Activated CD4-positive, alpha-beta T cell treated with anti-CD3 and anti-CD28 coated beads, Interleukin-2, amount 10 ng/mL, durations not matched to agents 7 days and 5 days (primary cell): ENCODE measurements around the gene C21orf58. TPM values are rescaled to one million over a fixed set of nuclear protein-coding genes. Genes with fewer than 3 reads are reported as not detected.

Experiments used
- CTCF ChIA-PET: fragments of 350-600 bp; sonication (Branson Sonifier 250); formaldehyde crosslinking; loops from one replicate; lab custom pipeline; 2021; ENCODE audit warnings: antibody characterized with exemption; lab: Charles Lee
- POLR2A ChIA-PET: fragments of 350-600 bp; sonication (Branson Sonifier 250); formaldehyde crosslinking; loops from one replicate; lab custom pipeline; 2021; ENCODE audit warnings: antibody characterized with exemption; lab: Charles Lee
- DNase-seq: peaks from one replicate; pipeline ENCODE4 v3.0.0-alpha.2; 2020
- H3K27ac Mint-ChIP-seq: one replicate; pipeline ENCODE4 v1.8.0; 2021; ENCODE audit warnings: mild to moderate bottlenecking, moderate library complexity, mixed read lengths
- H3K27me3 Mint-ChIP-seq: one replicate; pipeline ENCODE4 v1.8.0; 2021; ENCODE audit warnings: mixed read lengths
- H3K36me3 Mint-ChIP-seq: one replicate; pipeline ENCODE4 v1.8.0; 2021; ENCODE audit warnings: low read depth, mixed read lengths
- H3K4me1 Mint-ChIP-seq: one replicate; pipeline ENCODE4 v1.8.0; 2021; ENCODE audit warnings: mixed read lengths
- H3K4me3 Mint-ChIP-seq: one replicate; pipeline ENCODE4 v1.8.0; 2021; ENCODE audit warnings: mild to moderate bottlenecking, moderate library complexity, mixed read lengths
- H3K9me3 Mint-ChIP-seq: one replicate; pipeline ENCODE4 v1.8.0; 2021; ENCODE audit warnings: mixed read lengths
- total RNA-seq, 2 experiments: library from RNA; stranded (reverse); gene quantifications; one replicate each; pipeline ENCODE4 v1.2.3, GENCODE V29; 2021

Gene C21orf58
- total RNA-seq, 2 experiments from 2014 or later: 67.5 to 68.3 TPM

DNA sequence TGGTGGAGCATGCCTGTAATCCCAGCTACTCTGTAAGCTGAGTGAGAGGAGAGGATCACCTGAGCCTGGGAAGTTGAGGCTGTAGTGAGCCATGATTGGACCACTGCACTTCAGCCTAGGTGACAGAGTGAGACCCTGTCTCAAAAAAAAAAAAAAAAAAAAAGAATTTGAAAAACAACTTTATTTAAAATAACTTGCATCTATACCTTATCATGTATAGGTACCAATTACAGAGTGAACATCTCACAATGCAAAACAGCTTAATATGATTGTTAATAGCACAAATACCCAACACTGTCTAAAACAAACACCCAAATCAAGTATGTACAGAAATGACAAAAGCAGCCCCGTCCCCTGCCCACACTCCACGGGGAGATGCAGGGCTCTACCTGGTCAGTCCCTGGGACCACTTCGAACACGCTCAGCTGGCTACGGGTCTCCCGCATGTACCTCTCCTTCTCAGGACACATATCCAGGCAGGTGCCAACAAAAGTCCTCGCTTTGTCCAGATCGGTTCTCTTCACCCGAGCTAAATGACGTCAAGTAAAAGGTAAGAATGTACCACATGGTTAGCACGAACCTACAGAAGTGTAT lies 48.8 kb downstream of the C21orf58 start:
- no peak for DNase-seq
- CTCF ChIA-PET: interaction anchor here (0.6 to 0.9 kb wide), 3 partner anchors 9 to 282 kb away, joined by 3 read pairs; no protein-coding TSS in a partner anchor
- Mint-ChIP-seq H3K36me3 (peaks cover 58% of the 10 kb centered on the region), H3K9me3 (no peaks in the 10 kb centered on the region), H3K4me1 (no peaks in the 10 kb centered on the region), H3K27me3 (no peaks in the 10 kb centered on the region), H3K27ac (no peak overlapping the region), H3K4me3 (no peak overlapping the region)
- POLR2A ChIA-PET: no interaction called here

GRCh38 chr21:46273341-46273740 lies 50.3 kb downstream of the C21orf58 start:
- Mint-ChIP-seq H3K27ac (no peak overlapping the region), H3K9me3 (no peaks in the 10 kb centered on the region), H3K36me3 (peaks cover 52% of the 10 kb centered on the region), H3K4me3 (no peak overlapping the region), H3K27me3 (no peaks in the 10 kb centered on the region), H3K4me1 (no peaks in the 10 kb centered on the region)
- CTCF ChIA-PET: no interaction called here
- POLR2A ChIA-PET: no interaction called here
- no peak for DNase-seq

DNA sequence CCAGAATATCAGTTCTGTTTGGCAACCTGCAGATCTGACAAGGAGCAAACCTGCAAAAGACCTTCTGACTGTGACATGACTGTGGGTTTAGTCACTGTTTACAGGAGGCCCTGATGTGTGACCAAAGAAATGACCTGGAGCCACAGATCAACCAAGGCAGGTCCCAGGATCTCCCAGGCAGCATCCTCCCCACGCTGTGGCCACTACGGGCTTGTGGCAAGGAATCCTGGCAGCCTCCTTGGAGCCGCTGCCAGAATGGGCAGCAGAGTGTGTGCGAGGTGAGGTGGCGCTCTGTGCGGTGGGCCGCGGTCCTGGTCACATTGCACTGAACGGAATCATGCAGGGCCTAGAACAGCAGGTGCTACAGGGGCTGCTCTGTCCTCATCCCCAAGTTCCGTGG lies 54.2 kb downstream of the C21orf58 start:
- CTCF ChIA-PET: interaction anchor here (2.2 kb wide), 1 partner anchor 16 kb away, joined by 4 read pairs; no protein-coding TSS in a partner anchor
- Mint-ChIP-seq H3K9me3 (no peaks in the 10 kb centered on the region), H3K27me3 (no peaks in the 10 kb centered on the region), H3K4me1 (no peaks in the 10 kb centered on the region), H3K4me3 (no peak overlapping the region), H3K36me3 (peaks cover 50% of the 10 kb centered on the region), H3K27ac (no peak overlapping the region)
- POLR2A ChIA-PET: no interaction called here
- no peak for DNase-seq

- Mint-ChIP-seq H3K4me3 (no peak overlapping the region), H3K36me3 (peaks cover 43% of the 10 kb centered on the region), H3K27me3 (no peaks in the 10 kb centered on the region), H3K27ac (no peak overlapping the region), H3K9me3 (no peaks in the 10 kb centered on the region), H3K4me1 (no peaks in the 10 kb centered on the region)
- no peak for DNase-seq
- POLR2A ChIA-PET: no interaction called here
- CTCF ChIA-PET: interaction anchor here (1.2 to 2.2 kb wide), 2 partner anchors 15 to 17 kb away, joined by 3 to 4 read pairs; partner anchors contain the start of genes MCM3AP and YBEY
Observed at GRCh38 chr21:46268371-46268770, 55.3 kb downstream of the C21orf58 start.

DNA sequence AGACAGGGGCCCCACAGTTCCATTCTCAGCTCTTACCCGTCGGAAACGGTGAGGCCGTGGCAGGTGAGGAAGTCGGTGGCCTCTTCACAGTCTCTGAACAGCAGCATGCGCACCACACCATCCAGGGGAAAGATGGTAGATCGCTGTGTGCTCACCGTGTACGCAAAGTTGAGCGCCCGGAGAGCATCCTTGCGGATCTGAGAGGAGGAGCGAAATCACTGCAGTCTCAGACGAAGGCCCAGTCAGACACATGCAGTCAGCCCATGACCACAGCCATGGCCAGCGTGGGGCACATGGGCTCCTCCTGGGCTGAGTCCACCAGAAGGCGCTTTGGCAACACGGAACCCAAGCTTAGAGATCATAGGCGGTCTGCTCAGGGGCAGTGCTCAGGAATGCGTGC lies 56.7 kb downstream of the C21orf58 start:
- no peaks in the 10 kb centered on the region for H3K9me3 Mint-ChIP-seq
- no peaks in the 10 kb centered on the region for H3K27me3 Mint-ChIP-seq
- ChIA-PET CTCF (interaction anchor here (0.5 to 2.2 kb wide), 5 partner anchors 8 to 1077 kb away, joined by 3 to 4 read pairs (median 3); partner anchors contain the start of genes MCM3AP and YBEY), POLR2A (no interaction called here)
- H3K4me1 Mint-ChIP-seq: no peaks in the 10 kb centered on the region
- no peak overlapping the region for H3K4me3 Mint-ChIP-seq
- peaks cover 35% of the 10 kb centered on the region for H3K36me3 Mint-ChIP-seq
- no peak for DNase-seq
- H3K27ac Mint-ChIP-seq: no peak overlapping the region

GRCh38 chr21:46265736-46266525 lies 57.7 kb downstream of the C21orf58 start:
- Mint-ChIP-seq H3K36me3 (peaks cover 38% of the 10 kb centered on the region), H3K27me3 (no peaks in the 10 kb centered on the region), H3K4me3 (no peak overlapping the region), H3K9me3 (no peaks in the 10 kb centered on the region), H3K27ac (no peak overlapping the region), H3K4me1 (no peaks in the 10 kb centered on the region)
- DNase-seq: no peak
- POLR2A ChIA-PET: no interaction called here
- CTCF ChIA-PET: interaction anchor here (0.5 to 1.4 kb wide), 2 partner anchors 9 to 1076 kb away, joined by 3 read pairs; no protein-coding TSS in a partner anchor

DNA sequence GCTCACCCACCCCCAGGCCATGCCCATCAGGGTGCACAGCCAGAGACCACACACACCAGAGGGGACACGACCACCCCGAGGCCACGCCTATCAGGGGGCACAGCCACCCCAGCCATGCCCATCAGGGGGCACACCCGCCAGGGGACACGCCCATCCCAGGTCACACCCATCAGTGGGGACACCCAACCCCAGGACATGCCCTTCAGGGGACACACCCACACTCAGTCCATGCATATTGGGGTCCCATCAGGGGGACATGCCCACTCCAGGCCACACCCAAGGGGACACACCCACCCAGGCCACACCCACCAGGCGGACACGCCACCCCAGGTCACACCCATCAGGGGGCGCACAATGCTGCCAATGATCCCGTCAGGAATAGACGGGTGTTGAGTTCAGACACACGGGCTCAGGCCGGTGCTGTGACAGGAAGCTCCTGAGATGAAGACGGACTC lies 59.0 kb downstream of the C21orf58 start:
- Mint-ChIP-seq H3K9me3 (no peaks in the 10 kb centered on the region), H3K36me3 (peaks cover 35% of the 10 kb centered on the region), H3K27me3 (no peaks in the 10 kb centered on the region), H3K4me1 (no peaks in the 10 kb centered on the region), H3K27ac (no peak overlapping the region), H3K4me3 (no peak overlapping the region)
- ChIA-PET CTCF (no interaction called here), POLR2A (no interaction called here)
- DNase-seq: no peak

- H3K4me3 Mint-ChIP-seq: no peak overlapping the region
- ChIA-PET CTCF (no interaction called here), POLR2A (no interaction called here)
- no peaks in the 10 kb centered on the region for H3K4me1 Mint-ChIP-seq
- no peaks in the 10 kb centered on the region for H3K27me3 Mint-ChIP-seq
- DNase-seq: no peak
- no peak overlapping the region for H3K27ac Mint-ChIP-seq
- no peaks in the 10 kb centered on the region for H3K9me3 Mint-ChIP-seq
- H3K36me3 Mint-ChIP-seq: peaks cover 34% of the 10 kb centered on the region
Observed at GRCh38 chr21:46264046-46264689, 59.5 kb downstream of the C21orf58 start.

DNA sequence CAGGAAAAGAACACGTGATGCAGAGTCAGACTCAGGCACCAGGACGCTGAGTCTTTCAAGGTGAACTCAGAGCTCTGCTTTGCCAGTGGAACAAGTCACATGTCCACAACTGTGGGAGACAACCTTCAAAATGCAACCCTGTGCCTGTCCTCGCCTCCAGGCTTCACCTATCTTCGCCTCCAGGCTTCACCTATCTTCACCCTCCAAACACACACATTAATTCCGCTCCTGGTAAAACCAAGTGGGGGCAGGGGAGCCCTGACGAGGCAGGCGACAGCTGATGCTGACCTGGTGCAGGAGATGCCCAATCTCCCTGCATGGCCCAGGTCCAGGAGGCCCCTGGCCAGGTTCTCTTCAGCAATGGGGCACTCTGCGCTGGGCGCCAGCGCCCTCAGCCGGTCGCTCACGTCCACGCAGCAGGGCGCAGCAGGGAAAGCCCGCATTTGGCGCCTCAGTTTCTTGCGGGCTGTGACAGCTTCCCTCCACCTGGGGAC lies 67.1 kb downstream of the C21orf58 start:
- Mint-ChIP-seq H3K27me3 (no peaks in the 10 kb centered on the region), H3K27ac (no peak overlapping the region), H3K36me3 (peaks cover 71% of the 10 kb centered on the region), H3K4me1 (peaks cover 24% of the 10 kb centered on the region), H3K4me3 (no peak overlapping the region), H3K9me3 (peaks cover 7% of the 10 kb centered on the region)
- DNase-seq: no peak
- CTCF ChIA-PET: interaction anchor here (0.8 kb wide), 1 partner anchor 11 kb away, joined by 3 read pairs; no protein-coding TSS in a partner anchor
- POLR2A ChIA-PET: no interaction called here

DNA sequence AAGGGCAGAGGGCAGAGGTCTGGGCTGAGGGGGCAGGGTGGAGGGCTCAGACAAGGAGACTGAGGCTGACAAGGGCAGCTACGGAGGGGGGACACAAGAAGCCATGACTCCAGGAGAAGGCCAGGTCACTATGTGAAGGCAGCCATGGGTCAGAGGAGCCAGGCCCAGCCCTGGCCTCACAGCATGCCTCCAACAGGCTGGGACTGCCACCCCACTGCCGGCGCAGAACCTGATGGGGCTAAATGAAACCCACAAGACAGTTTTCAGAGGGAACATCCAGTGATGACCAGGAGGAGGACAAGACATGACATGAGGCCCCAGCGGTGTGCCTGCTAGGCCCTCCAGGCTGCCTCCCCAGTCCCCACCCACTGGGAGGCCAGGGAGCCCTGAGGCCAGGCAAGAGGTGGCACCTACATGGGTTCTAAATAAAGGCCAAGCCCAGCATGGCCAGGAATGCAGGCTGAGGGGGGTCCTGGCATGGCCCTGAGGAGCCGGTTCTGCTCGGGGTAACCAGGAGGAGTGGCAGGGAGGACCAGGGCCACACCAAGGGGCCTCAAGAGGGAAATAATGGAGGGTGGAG lies 67.8 kb downstream of the C21orf58 start:
- H3K4me1 Mint-ChIP-seq: peaks cover 29% of the 10 kb centered on the region
- H3K27me3 Mint-ChIP-seq: no peaks in the 10 kb centered on the region
- H3K4me3 Mint-ChIP-seq: no peak overlapping the region
- peaks cover 7% of the 10 kb centered on the region for H3K9me3 Mint-ChIP-seq
- no peak overlapping the region for H3K27ac Mint-ChIP-seq
- ChIA-PET CTCF (no interaction called here), POLR2A (no interaction called here)
- DNase-seq: no peak
- H3K36me3 Mint-ChIP-seq: peaks cover 73% of the 10 kb centered on the region

- H3K4me3 Mint-ChIP-seq: no peak overlapping the region
- peaks cover 76% of the 10 kb centered on the region for H3K36me3 Mint-ChIP-seq
Observed at GRCh38 chr21:46255166-46255565, 68.5 kb downstream of the C21orf58 start.

More at GRCh38 chr21:46255166-46255565, 68.5 kb downstream of the C21orf58 start:
- CTCF ChIA-PET: interaction anchor here (1.2 kb wide), 1 partner anchor 39 kb away, joined by 3 read pairs; no protein-coding TSS in a partner anchor
- Mint-ChIP-seq H3K4me1 (peaks cover 36% of the 10 kb centered on the region), H3K27ac (peak overlapping the region; percentile 83), H3K27me3 (no peaks in the 10 kb centered on the region), H3K9me3 (peaks cover 7% of the 10 kb centered on the region)
- DNase-seq: no peak
- POLR2A ChIA-PET: no interaction called here
